ENCODE measurements around the gene WDR1. TPM values are rescaled to one million over a fixed set of nuclear protein-coding genes. Genes with fewer than 3 reads are reported as not detected.

Gene WDR1
- polyA plus RNA-seq, 4 donors, result 180 to 224 (median 194) TPM

Other genes with a start within 250 kb of the WDR1 start
- gene SLC2A9, start 95.3 kb downstream of the WDR1 start, polyA plus RNA-seq (ENCODE audit: insufficient read length in 4 of 4), result 10 to 100 TPM in 3 of 4 donors, 1 to 10 TPM in 1; 9.2 to 10.6 (median 10.3) TPM

Data from right renal pelvis (tissue), 4 donors.